HEK293 (cell line): ENCODE data around the gene COL15A1.

Source experiments
- HOXA7 ChIP-seq: sonication (generic); formaldehyde crosslinking; IDR thresholded peaks from 2 replicates; pipeline ENCODE4 v1.8.1; 2022; ENCODE audit warnings: missing genetic modification reagents, borderline replicate concordance
- REPIN1 ChIP-seq: fragments of 450-650 bp; formaldehyde crosslinking; IDR thresholded peaks from 2 replicates; pipeline ENCODE4 v1.5.1; 2017; ENCODE audit warnings: missing biosample characterization, missing genetic modification characterization, low read depth
- SP2 ChIP-seq: fragments of 450-650 bp; formaldehyde crosslinking; IDR thresholded peaks from 2 replicates; pipeline ENCODE4 v1.5.1; 2016; ENCODE audit warnings: missing biosample characterization, missing genetic modification characterization
- YY1 ChIP-seq: fragments of 450-650 bp; formaldehyde crosslinking; IDR thresholded peaks from 2 replicates; pipeline ENCODE4 v1.5.1; 2018; ENCODE audit warnings: missing biosample characterization, missing genetic modification characterization
- ZBTB21 ChIP-seq: fragments of 450-650 bp; formaldehyde crosslinking; IDR thresholded peaks from 2 replicates; pipeline ENCODE4 v1.5.1; 2017; ENCODE audit warnings: missing biosample characterization, missing genetic modification characterization
- ZNF24 ChIP-seq: fragments of 450-650 bp; formaldehyde crosslinking; IDR thresholded peaks from 2 replicates; pipeline ENCODE4 v1.5.1; 2016; ENCODE audit warnings: missing biosample characterization, missing genetic modification characterization
- ZNF37A ChIP-seq: fragments of 450-650 bp; IDR thresholded peaks from 2 replicates; pipeline ENCODE4 v1.5.1; 2018; ENCODE audit warnings: missing biosample characterization, missing genetic modification characterization
- ZNF707 ChIP-seq: fragments of 450-650 bp; formaldehyde crosslinking; IDR thresholded peaks from 2 replicates; pipeline ENCODE4 v1.5.1; 2016; ENCODE audit warnings: missing biosample characterization, missing genetic modification characterization
- TF ChIP-seq, protein P1 (sequence below): fragments of 450-650 bp; formaldehyde crosslinking; IDR thresholded peaks from 2 replicates; pipeline ENCODE4 v1.5.1; 2016; ENCODE audit warnings: missing biosample characterization, missing genetic modification characterization

DNA sequence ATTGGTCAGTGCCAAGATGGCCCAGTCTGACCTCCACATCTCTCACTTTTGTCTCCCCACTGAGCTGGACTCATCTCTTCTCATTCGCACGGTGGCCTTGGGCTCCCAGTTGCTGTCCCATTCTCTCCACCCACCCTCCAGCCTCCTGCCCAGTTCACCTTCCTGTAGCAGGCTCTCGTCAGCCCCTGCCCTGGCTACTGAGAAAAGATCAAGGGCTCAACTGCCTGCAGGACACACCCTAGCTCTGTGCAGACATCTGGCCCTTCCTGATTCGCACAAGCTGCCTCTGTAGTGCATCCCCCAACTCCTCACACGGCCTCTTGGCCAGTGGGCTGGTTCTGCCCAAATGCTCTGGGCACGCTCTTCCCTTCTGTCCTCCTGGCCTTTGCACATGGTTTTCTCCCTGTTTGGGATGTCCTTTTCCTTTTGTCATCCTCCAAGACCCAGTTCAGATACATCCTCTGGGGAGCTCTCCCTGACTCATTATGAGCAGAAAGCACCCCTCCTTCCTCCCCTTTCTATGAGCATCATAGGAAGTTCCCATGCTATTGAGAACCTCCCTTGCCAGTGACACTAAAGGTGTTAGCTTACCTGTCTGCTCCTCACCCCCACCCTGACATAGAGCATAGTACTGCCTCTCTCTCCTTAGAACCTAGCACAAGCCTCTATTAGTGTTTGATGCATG, 82.7 kb downstream of the COL15A1 start:
- TF ChIP-seq YY1 (no peak), SP2 (tag by site-specific recombination) (no peak), ZNF707 (tag by site-specific recombination) (no peak), ZNF37A (no peak), ZNF24 (no peak), HOXA7 (no peak), ZBTB21 (no peak), REPIN1 (tag by site-specific recombination) (no peak)
- TF ChIP-seq, protein P1, sequence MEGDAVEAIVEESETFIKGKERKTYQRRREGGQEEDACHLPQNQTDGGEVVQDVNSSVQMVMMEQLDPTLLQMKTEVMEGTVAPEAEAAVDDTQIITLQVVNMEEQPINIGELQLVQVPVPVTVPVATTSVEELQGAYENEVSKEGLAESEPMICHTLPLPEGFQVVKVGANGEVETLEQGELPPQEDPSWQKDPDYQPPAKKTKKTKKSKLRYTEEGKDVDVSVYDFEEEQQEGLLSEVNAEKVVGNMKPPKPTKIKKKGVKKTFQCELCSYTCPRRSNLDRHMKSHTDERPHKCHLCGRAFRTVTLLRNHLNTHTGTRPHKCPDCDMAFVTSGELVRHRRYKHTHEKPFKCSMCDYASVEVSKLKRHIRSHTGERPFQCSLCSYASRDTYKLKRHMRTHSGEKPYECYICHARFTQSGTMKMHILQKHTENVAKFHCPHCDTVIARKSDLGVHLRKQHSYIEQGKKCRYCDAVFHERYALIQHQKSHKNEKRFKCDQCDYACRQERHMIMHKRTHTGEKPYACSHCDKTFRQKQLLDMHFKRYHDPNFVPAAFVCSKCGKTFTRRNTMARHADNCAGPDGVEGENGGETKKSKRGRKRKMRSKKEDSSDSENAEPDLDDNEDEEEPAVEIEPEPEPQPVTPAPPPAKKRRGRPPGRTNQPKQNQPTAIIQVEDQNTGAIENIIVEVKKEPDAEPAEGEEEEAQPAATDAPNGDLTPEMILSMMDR (tag by site-specific recombination): no peak
